ENCODE results near the gene OTUB2.

The OTUB2 gene

GRCh38 chr14:94077823-94078222, 51.7 kb downstream of the OTUB2 start:
- H3K4me3 ChIP-seq (replicated peaks; ENCODE audit: insufficient read depth, low read length), result no peak overlapping the region
- TF ChIP-seq GABPA (IDR thresholded peaks at IDR 0.05; ENCODE audit: low read depth) (no peak), SPI1 (IDR thresholded peaks at IDR 0.05; ENCODE audit: borderline replicate concordance, low read depth) (no peak), CTCF (IDR thresholded peaks at IDR 0.05; ENCODE audit: insufficient read depth, low read length) (no peak), POLR2AphosphoS5 (IDR thresholded peaks at IDR 0.05; ENCODE audit: low read depth) (no peak), REST (IDR thresholded peaks at IDR 0.05; ENCODE audit: insufficient replicate concordance, low read depth) (no peak)
- no peaks in the 10 kb centered on the region for H3K27me3 ChIP-seq (ENCODE audit: insufficient read depth, poor library complexity, severe bottlenecking)
- DNase-seq (ENCODE audit: low read depth in 1 of 2, low spot score in 1 of 2), result no peak
- H3K27ac ChIP-seq (replicated peaks), result no peak overlapping the region

GRCh38 chr14:94079891-94080620, 53.9 kb downstream of the OTUB2 start:
- TF ChIP-seq GABPA (IDR thresholded peaks at IDR 0.05; ENCODE audit: low read depth) (no peak), REST (IDR thresholded peaks at IDR 0.05; ENCODE audit: insufficient replicate concordance, low read depth) (no peak), SPI1 (IDR thresholded peaks at IDR 0.05; ENCODE audit: borderline replicate concordance, low read depth) (no peak), POLR2AphosphoS5 (IDR thresholded peaks at IDR 0.05; ENCODE audit: low read depth) (no peak), CTCF (IDR thresholded peaks at IDR 0.05; ENCODE audit: insufficient read depth, low read length) (no peak)
- no peaks in the 10 kb centered on the region for H3K27me3 ChIP-seq (ENCODE audit: insufficient read depth, poor library complexity, severe bottlenecking)
- peak overlapping the region; percentile 95 for H3K27ac ChIP-seq (replicated peaks)
- DNase-seq (ENCODE audit: low read depth in 1 of 2, low spot score in 1 of 2), result no peak
- peak overlapping the region; percentile 94 for H3K4me3 ChIP-seq (replicated peaks; ENCODE audit: insufficient read depth, low read length)

- DNase-seq (ENCODE audit: low read depth in 1 of 2, low spot score in 1 of 2), result peak; percentile 93 to 96
- H3K27me3 ChIP-seq (ENCODE audit: insufficient read depth, poor library complexity, severe bottlenecking), result no peaks in the 10 kb centered on the region
- TF ChIP-seq SPI1 (IDR thresholded peaks at IDR 0.05; ENCODE audit: borderline replicate concordance, low read depth) (peak; percentile 83; the same call in 1 of the 2 replicates), CTCF (IDR thresholded peaks at IDR 0.05; ENCODE audit: insufficient read depth, low read length) (no peak), REST (IDR thresholded peaks at IDR 0.05; ENCODE audit: insufficient replicate concordance, low read depth) (peak; percentile 27), GABPA (IDR thresholded peaks at IDR 0.05; ENCODE audit: low read depth) (peak; percentile 89), POLR2AphosphoS5 (IDR thresholded peaks at IDR 0.05; ENCODE audit: low read depth) (peak; percentile 91)
- peak within 1 kb of the TSS; percentile 95 for H3K27ac ChIP-seq (replicated peaks)
- peak within 1 kb of the TSS; percentile 94 for H3K4me3 ChIP-seq (replicated peaks; ENCODE audit: insufficient read depth, low read length)
Observed at GRCh38 chr14:94080621-94081385, 54.7 kb downstream of the OTUB2 start, which contains the start of the genes DDX24 and IFI27L1. Gene DDX24 (minus strand): TSS chr14:94081202. CDS start chr14:94079742, 1,460 bp downstream. Gene IFI27L1 (plus strand): TSS chr14:94081310. CDS start chr14:94096938, 15,628 bp downstream.
